HCT116 (cell line): ENCODE data around the gene UBE2L3. TPM values are rescaled to one million over a fixed set of nuclear protein-coding genes. Genes with fewer than 3 reads are reported as not detected.

Experiments
- ATAC-seq: fragments of 200-7000 bp; cut with Tn5 transposase; 2 replicates; pipeline ENCODE4 v1.9.1; 2020; ENCODE audit warnings: mild to moderate bottlenecking, moderate library complexity
- BruUV-seq: library from RNA; stranded (reverse); fragments of 400-500 nt; replicated peaks from 2 replicates; lab custom pipeline; 2021; lab: Mats Ljungman, UMichigan
- CTCF ChIA-PET: fragments of 300-600 bp; sonication (Branson Sonifier 250); formaldehyde crosslinking; loops from one replicate; lab custom pipeline; 2021; ENCODE audit warnings: antibody characterized with exemption; lab: Charles Lee
- POLR2A ChIA-PET: fragments of 300-600, 350-600 bp; sonication (Branson Sonifier 250); formaldehyde crosslinking; loops from one replicate; lab custom pipeline; 2021; ENCODE audit warnings: antibody characterized with exemption; lab: Charles Lee
- RAD21 ChIA-PET, 2 experiments: fragments of 300-600 bp; sonication (Branson Sonifier 250); formaldehyde crosslinking; loops; one replicate each; lab custom pipeline; 2023; ENCODE audit warnings: low total read pairs in 2 of 2; ENCODE audit not compliant: uncharacterized antibody in 2 of 2, unreplicated experiment in 2 of 2, low non-redundant PET in 1 of 2; lab: Charles Lee
- DNase-seq: peaks from one replicate; pipeline ENCODE4 v3.0.0-alpha.2; 2010; ENCODE audit warnings: low read depth, low spot score
- H2AFZ ChIP-seq: fragments of 200-600 bp; shearing (Covaris generic), sonication (generic); 2 replicates; pipeline ENCODE4 v1.6.1; 2017; ENCODE audit warnings: low read depth, mixed run types, mixed read lengths, antibody characterized with exemption, low read length; ENCODE audit not compliant: poor library complexity, severe bottlenecking
- H3K27ac ChIP-seq: 2 replicates; pipeline ENCODE4 v1.5.1; 2012; ENCODE audit warnings: low read depth, low read length
- H3K27me3 ChIP-seq: fragments of 200-600 bp; sonication (generic); 2 replicates; pipeline ENCODE4 v1.6.1; 2016; ENCODE audit warnings: mixed run types, low read length, mixed read lengths; ENCODE audit not compliant: insufficient read depth
- H3K36me3 ChIP-seq, 2 experiments: fragments of 200-500 bp in 1 of 2; fragments of 200-600 bp in 1 of 2; sonication (Bioruptor generic) in 1 of 2; sonication (generic) in 1 of 2; 2 replicates each; pipeline versions ENCODE4 v1.5.1 to v1.6.1; 2014 to 2016; ENCODE audit warnings: low read length in 2 of 2, inconsistent platforms in 1 of 2, mixed read lengths in 1 of 2, mixed run types in 1 of 2; ENCODE audit not compliant: insufficient read depth in 2 of 2, control insufficient read depth in 1 of 2
- H3K4me1 ChIP-seq, 2 experiments: fragments of 200-600 bp in 1 of 2; sonication (generic) in 1 of 2; 2 replicates each; pipeline versions ENCODE4 v1.5.1 to v1.6.1; 2012 to 2017; ENCODE audit warnings: low read length in 2 of 2, inconsistent platforms in 1 of 2, mild to moderate bottlenecking in 1 of 2, mixed read lengths in 1 of 2, mixed run types in 1 of 2, moderate library complexity in 1 of 2; ENCODE audit not compliant: insufficient read depth in 2 of 2, control insufficient read depth in 1 of 2
- H3K4me2 ChIP-seq: fragments of 200-600 bp; sonication (generic); 2 replicates; pipeline ENCODE4 v1.6.1; 2017; ENCODE audit warnings: mixed run types, low read length, mixed read lengths
- H3K4me3 ChIP-seq, 2 experiments: fragments of 200-600 bp in 1 of 2; sonication (generic) in 1 of 2; replicated peaks in 1 of 2; 2 replicates each; pipeline ENCODE4 v1.5.1; 2011 to 2016; ENCODE audit warnings: low read length in 2 of 2, control low read depth in 1 of 2, low read depth in 1 of 2, mild to moderate bottlenecking in 1 of 2, mixed read lengths in 1 of 2, mixed run types in 1 of 2
- H3K79me2 ChIP-seq: fragments of 200-600 bp; sonication (generic); 2 replicates; pipeline ENCODE4 v1.6.1; 2017; ENCODE audit warnings: mild to moderate bottlenecking, mixed run types, low read length, moderate library complexity, mixed read lengths; ENCODE audit not compliant: insufficient read depth
- H3K9ac ChIP-seq: fragments of 200-600 bp; sonication (generic); 2 replicates; pipeline ENCODE4 v1.6.1; 2016; ENCODE audit warnings: low read length, mixed read lengths
- H3K9me2 ChIP-seq: fragments of 200-600 bp; sonication (generic), shearing (Covaris generic); 2 replicates; pipeline ENCODE4 v1.6.1; 2017; ENCODE audit warnings: mixed run types, mild to moderate bottlenecking, moderate library complexity; ENCODE audit not compliant: insufficient read depth
- H3K9me3 ChIP-seq, 2 experiments: fragments of 200-500 bp in 1 of 2; fragments of 200-600 bp in 1 of 2; sonication (Bioruptor generic) in 1 of 2; sonication (generic) in 1 of 2; 2 replicates each; pipeline ENCODE4 v1.6.1; 2014 to 2017; ENCODE audit warnings: low read length in 2 of 2, mixed read lengths in 2 of 2, inconsistent platforms in 1 of 2, low read depth in 1 of 2, mild to moderate bottlenecking in 1 of 2, mixed run types in 1 of 2, moderate library complexity in 1 of 2; ENCODE audit not compliant: control insufficient read depth in 1 of 2, insufficient read depth in 1 of 2
- H4K20me1 ChIP-seq: fragments of 200-600 bp; sonication (generic), shearing (Covaris generic); 2 replicates; pipeline ENCODE4 v1.6.1; 2017; ENCODE audit warnings: mixed run types, mild to moderate bottlenecking, moderate library complexity; ENCODE audit not compliant: insufficient read depth
- ATF3 ChIP-seq: IDR thresholded peaks from 2 replicates; pipeline ENCODE4 v1.6.1; 2012
- CEBPB ChIP-seq: IDR thresholded peaks from 2 replicates; pipeline ENCODE4 v1.6.1; 2012; ENCODE audit warnings: low read depth
- CTCF ChIP-seq, 3 experiments: fragments of 200-600 bp in 1 of 3; sonication (generic) in 1 of 3; IDR thresholded peaks in 2 of 3; conservative IDR thresholded peaks in 1 of 3; 2 replicates each; pipeline ENCODE4 v1.5.1; 2012 to 2017; ENCODE audit warnings: low read depth in 2 of 3, low read length in 2 of 3, antibody characterized with exemption in 1 of 3, borderline replicate concordance in 1 of 3, control low read depth in 1 of 3, mild to moderate bottlenecking in 1 of 3, mixed read lengths in 1 of 3, mixed run types in 1 of 3, moderate library complexity in 1 of 3; ENCODE audit not compliant: insufficient read depth in 1 of 3
- EGR1 ChIP-seq: IDR thresholded peaks from 2 replicates; pipeline ENCODE4 v1.6.1; 2012; ENCODE audit warnings: low read depth
- ELF1 ChIP-seq: IDR thresholded peaks from 2 replicates; pipeline ENCODE4 v1.6.1; 2012; ENCODE audit warnings: low read depth, borderline replicate concordance
- EZH2 ChIP-seq: fragments of 200-600 bp; sonication (generic); IDR thresholded peaks from 2 replicates; pipeline ENCODE4 v1.6.1; 2017; ENCODE audit warnings: antibody characterized with exemption, mixed run types
- EZH2phosphoT487 ChIP-seq: fragments of 200-600 bp; IDR thresholded peaks from 2 replicates; pipeline ENCODE4 v1.6.1; 2018; ENCODE audit warnings: antibody characterized with exemption, borderline replicate concordance
- FOSL1 ChIP-seq: IDR thresholded peaks from 2 replicates; pipeline ENCODE4 v1.6.1; 2012; ENCODE audit warnings: low read depth
- JUND ChIP-seq: IDR thresholded peaks from 2 replicates; pipeline ENCODE4 v1.6.1; 2012
- MAX ChIP-seq: IDR thresholded peaks from 2 replicates; pipeline ENCODE4 v1.6.1; 2012
- POLR2A ChIP-seq: IDR thresholded peaks from 2 replicates; pipeline ENCODE4 v1.7.0; 2011; ENCODE audit warnings: borderline replicate concordance; ENCODE audit not compliant: insufficient read depth, insufficient read length; ENCODE audit errors: extremely low read depth
- POLR2AphosphoS5 ChIP-seq: IDR thresholded peaks from 2 replicates; pipeline ENCODE4 v1.6.1; 2011; ENCODE audit warnings: mild to moderate bottlenecking, low read depth, low read length, moderate library complexity
- RAD21 ChIP-seq: IDR thresholded peaks from 2 replicates; pipeline ENCODE4 v1.6.1; 2012; ENCODE audit warnings: low read depth, mild to moderate bottlenecking
- REST ChIP-seq: IDR thresholded peaks from 2 replicates; pipeline ENCODE4 v1.6.1; 2012; ENCODE audit warnings: low read depth
- SIN3A ChIP-seq: IDR thresholded peaks from 2 replicates; pipeline ENCODE4 v1.6.1; 2012; ENCODE audit warnings: low read depth
- SP1 ChIP-seq: IDR thresholded peaks from 2 replicates; pipeline ENCODE4 v1.6.1; 2012; ENCODE audit warnings: low read depth
- SRF ChIP-seq: IDR thresholded peaks from 2 replicates; pipeline ENCODE4 v1.6.1; 2012; ENCODE audit warnings: low read depth
- YY1 ChIP-seq: IDR thresholded peaks from 2 replicates; pipeline ENCODE4 v1.6.1; 2011; ENCODE audit warnings: low read length, low read depth, moderate library complexity, mild to moderate bottlenecking; ENCODE audit not compliant: insufficient replicate concordance; ENCODE audit errors: extremely low read depth
- ZBTB33 ChIP-seq: IDR thresholded peaks from 2 replicates; pipeline ENCODE4 v1.6.1; 2011; ENCODE audit warnings: mild to moderate bottlenecking, low read length, moderate library complexity; ENCODE audit not compliant: insufficient replicate concordance; ENCODE audit errors: extremely low read depth
- ZNF274 ChIP-seq: fragments of 200-500 bp; sonication (Bioruptor generic); IDR thresholded peaks from 2 replicates; pipeline ENCODE4 v1.6.1; 2014; ENCODE audit warnings: mild to moderate bottlenecking, low read depth, low read length, inconsistent platforms
- intact Hi-C: fragments of 100-400 bp; cut with micrococcal nuclease; formaldehyde crosslinking; loops from 2 replicates; pipeline ENCODE4 v1.10.0; 2022
- total RNA-seq: library from RNA; stranded (reverse); gene quantifications from one replicate; pipeline ENCODE4 v1.2.1, GENCODE V29; 2021; ENCODE audit not compliant: unreplicated experiment

Gene UBE2L3
- total RNA-seq, 1 experiment from 2014 or later: 55.6 TPM

- intact Hi-C loops: loop anchor here (5.0 kb wide), 1 partner anchor 216 kb away; the partner anchor contains the start of gene MAPK1
- ATAC-seq (peak; percentile 37), DNase-seq (no peak)
- no peaks in the 10 kb centered on the region for H3K27me3 ChIP-seq
- peak overlapping the region; percentile 97 for H2AFZ ChIP-seq
- H3K4me1 ChIP-seq: peaks cover 7 to 18% of the 10 kb centered on the region in 2 experiments
- peaks cover under 1% of the 10 kb centered on the region; the same call in 1 of the 2 replicates for H4K20me1 ChIP-seq
- peak overlapping the region; percentile 83 for H3K9ac ChIP-seq
- H3K36me3 ChIP-seq: peaks cover 3 to 9% of the 10 kb centered on the region in 2 experiments; a peak in 3 of 4 replicates
- peak overlapping the region; percentile 92 for H3K4me2 ChIP-seq
- CTCF ChIA-PET: interaction anchor here (1.8 kb wide), 1 partner anchor 9 kb away, joined by 7 read pairs; no protein-coding TSS in a partner anchor
- BruUV-seq: TSS peak; percentile 81
- H3K9me2 ChIP-seq: no peaks in the 10 kb centered on the region
- POLR2A ChIA-PET: interaction anchor here (0.8 to 1.4 kb wide), 3 partner anchors 9 to 14 kb away, joined by 3 to 4 read pairs (median 4); partner anchors contain the start of genes PPIL2 and SDF2L1
- H3K4me3 ChIP-seq: peak overlapping the region; percentile 67 to 83
- no peaks in the 10 kb centered on the region for H3K9me3 ChIP-seq
- H3K79me2 ChIP-seq: peaks cover 8% of the 10 kb centered on the region; the same call in 1 of the 2 replicates
- H3K27ac ChIP-seq: peak overlapping the region; percentile 73
- TF ChIP-seq FOSL1 (no peak), ZBTB33 (no peak), CTCF (IDR thresholded peaks at IDR 0.05 in 2 of 3, conservative IDR thresholded peaks at IDR 0.05 in 1 of 3; ENCODE audit: borderline replicate concordance in 1 of 3, insufficient read depth in 1 of 3, low read depth in 2 of 3, low read length in 2 of 3) (no peak), POLR2A (no peak), RAD21 (no peak), SIN3A (no peak), EZH2 (no peak), REST (no peak), ELF1 (no peak), SRF (no peak), ZNF274 (no peak), POLR2AphosphoS5 (no peak), MAX (no peak), YY1 (no peak), CEBPB (no peak), EGR1 (no peak), EZH2phosphoT487 (no peak), SP1 (no peak), JUND (no peak), ATF3 (no peak)
- RAD21 ChIA-PET: no interaction called here
Observed at GRCh38 chr22:21651521-21652009, 84.1 kb downstream of the UBE2L3 start.
